Measurements from ENCODE around the gene WASHC4.

Gene WASHC4

GRCh38 chr12:105209091-105209490 lies 101.6 kb downstream of the WASHC4 start:
- DNase-seq: no peak

GRCh38 chr12:105212438-105212837 lies 104.9 kb downstream of the WASHC4 start:
- DNase-seq: no peak

- DNase-seq: no peak
These were observed 106.6 kb downstream of the WASHC4 start for GRCh38 chr12:105214148-105214547.

GRCh38 chr12:105214670-105215375 lies 107.3 kb downstream of the WASHC4 start:
- no peak for DNase-seq

- DNase-seq: no peak
These were observed 110.9 kb downstream of the WASHC4 start for GRCh38 chr12:105218434-105218833.

Measured in NCI-H1417 (cell line).